ENCODE data around the gene HPGD.

DNA sequence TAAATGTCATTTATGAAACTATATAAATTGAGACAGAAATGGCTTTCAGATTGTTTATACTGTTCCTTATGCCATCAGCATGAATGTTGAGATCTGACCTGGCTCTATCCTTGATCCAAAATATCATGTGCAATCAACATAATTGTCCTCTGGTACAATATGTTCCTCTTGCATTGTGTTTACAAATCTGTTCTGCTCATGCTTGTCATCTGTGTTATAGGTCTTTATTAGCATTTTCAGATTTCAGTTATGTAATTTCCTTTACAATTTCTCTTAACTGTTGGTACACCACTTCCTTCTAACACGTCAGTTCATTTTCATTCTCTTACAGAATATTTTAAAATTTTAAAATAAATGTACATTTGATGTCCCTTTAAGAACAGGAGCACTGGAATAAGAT, 1.6 kb downstream of the HPGD start:
- TF ChIP-seq, protein P1, sequence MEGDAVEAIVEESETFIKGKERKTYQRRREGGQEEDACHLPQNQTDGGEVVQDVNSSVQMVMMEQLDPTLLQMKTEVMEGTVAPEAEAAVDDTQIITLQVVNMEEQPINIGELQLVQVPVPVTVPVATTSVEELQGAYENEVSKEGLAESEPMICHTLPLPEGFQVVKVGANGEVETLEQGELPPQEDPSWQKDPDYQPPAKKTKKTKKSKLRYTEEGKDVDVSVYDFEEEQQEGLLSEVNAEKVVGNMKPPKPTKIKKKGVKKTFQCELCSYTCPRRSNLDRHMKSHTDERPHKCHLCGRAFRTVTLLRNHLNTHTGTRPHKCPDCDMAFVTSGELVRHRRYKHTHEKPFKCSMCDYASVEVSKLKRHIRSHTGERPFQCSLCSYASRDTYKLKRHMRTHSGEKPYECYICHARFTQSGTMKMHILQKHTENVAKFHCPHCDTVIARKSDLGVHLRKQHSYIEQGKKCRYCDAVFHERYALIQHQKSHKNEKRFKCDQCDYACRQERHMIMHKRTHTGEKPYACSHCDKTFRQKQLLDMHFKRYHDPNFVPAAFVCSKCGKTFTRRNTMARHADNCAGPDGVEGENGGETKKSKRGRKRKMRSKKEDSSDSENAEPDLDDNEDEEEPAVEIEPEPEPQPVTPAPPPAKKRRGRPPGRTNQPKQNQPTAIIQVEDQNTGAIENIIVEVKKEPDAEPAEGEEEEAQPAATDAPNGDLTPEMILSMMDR (IDR thresholded peaks at IDR 0.05), result no peak
- TF ChIP-seq POLR2A (IDR thresholded peaks at IDR 0.05), result no peak

All from esophagus squamous epithelium (tissue), 4 donors.